Measurements from ENCODE around the gene ASB18.

DNA sequence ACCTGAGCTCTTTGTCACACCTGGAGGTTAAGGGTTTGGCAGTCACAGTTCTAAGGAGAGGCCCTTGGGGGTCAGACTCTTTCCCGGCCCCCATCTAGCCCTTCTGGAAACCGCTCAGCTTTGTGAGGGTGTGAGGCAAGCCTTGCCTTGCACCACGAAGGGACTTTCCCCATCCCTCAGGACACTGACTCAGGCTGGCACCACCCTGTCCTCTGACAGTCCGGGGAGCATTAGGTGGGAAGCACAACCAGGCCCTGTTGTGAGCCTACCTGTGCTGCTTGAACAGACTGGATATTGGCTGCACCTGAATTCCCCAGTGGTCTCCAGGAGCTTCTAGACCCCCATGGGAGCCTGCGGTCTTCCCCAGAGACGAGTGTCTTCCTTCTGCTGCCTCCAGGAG, 49.0 kb downstream of the ASB18 start:
- no peak for TF ChIP-seq CTCF (conservative IDR thresholded peaks at IDR 0.05; ENCODE audit: low read length)
- no peak for TF ChIP-seq EZH2phosphoT487 (IDR thresholded peaks at IDR 0.05; ENCODE audit: borderline replicate concordance)

Measured in Loucy (cell line).